HCT116 (cell line): Measurements from ENCODE around the gene KLHDC7A.

Source experiments
- POLR2AphosphoS5 ChIP-seq: IDR thresholded peaks from 2 replicates; pipeline ENCODE4 v1.6.1; 2011; ENCODE audit warnings: mild to moderate bottlenecking, low read depth, low read length, moderate library complexity
- TF ChIP-seq, protein P1 (sequence below): IDR thresholded peaks from 2 replicates; pipeline ENCODE4 v1.6.1; 2012; ENCODE audit warnings: low read depth

DNA sequence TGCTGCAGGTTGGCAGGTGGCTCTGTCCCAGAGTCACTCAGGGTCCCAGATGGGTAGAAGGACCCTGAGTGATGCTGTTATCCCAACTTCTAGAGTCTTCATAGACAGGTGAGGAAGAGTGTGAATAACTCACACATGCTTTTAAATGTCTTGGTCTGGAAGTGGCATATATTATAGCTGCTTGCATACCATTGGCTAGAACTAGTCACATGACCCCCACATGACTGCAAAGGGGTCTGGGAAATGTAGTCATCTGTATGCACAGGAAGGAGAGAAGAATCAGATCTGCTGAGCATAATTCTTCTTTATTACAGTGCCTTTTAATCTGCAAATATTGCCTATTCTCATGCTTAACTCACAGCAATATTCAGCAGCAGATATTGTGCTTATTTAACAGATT lies 28.2 kb upstream of the KLHDC7A start:
- TF ChIP-seq, protein P1, sequence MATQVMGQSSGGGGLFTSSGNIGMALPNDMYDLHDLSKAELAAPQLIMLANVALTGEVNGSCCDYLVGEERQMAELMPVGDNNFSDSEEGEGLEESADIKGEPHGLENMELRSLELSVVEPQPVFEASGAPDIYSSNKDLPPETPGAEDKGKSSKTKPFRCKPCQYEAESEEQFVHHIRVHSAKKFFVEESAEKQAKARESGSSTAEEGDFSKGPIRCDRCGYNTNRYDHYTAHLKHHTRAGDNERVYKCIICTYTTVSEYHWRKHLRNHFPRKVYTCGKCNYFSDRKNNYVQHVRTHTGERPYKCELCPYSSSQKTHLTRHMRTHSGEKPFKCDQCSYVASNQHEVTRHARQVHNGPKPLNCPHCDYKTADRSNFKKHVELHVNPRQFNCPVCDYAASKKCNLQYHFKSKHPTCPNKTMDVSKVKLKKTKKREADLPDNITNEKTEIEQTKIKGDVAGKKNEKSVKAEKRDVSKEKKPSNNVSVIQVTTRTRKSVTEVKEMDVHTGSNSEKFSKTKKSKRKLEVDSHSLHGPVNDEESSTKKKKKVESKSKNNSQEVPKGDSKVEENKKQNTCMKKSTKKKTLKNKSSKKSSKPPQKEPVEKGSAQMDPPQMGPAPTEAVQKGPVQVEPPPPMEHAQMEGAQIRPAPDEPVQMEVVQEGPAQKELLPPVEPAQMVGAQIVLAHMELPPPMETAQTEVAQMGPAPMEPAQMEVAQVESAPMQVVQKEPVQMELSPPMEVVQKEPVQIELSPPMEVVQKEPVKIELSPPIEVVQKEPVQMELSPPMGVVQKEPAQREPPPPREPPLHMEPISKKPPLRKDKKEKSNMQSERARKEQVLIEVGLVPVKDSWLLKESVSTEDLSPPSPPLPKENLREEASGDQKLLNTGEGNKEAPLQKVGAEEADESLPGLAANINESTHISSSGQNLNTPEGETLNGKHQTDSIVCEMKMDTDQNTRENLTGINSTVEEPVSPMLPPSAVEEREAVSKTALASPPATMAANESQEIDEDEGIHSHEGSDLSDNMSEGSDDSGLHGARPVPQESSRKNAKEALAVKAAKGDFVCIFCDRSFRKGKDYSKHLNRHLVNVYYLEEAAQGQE: no peak
- TF ChIP-seq POLR2AphosphoS5: no peak
